Measurements from ENCODE around the gene CDT1.
"Not testable (repeated sequence)": the region's sequence is repeated elsewhere in the genome, so short reads cannot be mapped to it uniquely, and the experiment has no call there.

Gene CDT1

DNA sequence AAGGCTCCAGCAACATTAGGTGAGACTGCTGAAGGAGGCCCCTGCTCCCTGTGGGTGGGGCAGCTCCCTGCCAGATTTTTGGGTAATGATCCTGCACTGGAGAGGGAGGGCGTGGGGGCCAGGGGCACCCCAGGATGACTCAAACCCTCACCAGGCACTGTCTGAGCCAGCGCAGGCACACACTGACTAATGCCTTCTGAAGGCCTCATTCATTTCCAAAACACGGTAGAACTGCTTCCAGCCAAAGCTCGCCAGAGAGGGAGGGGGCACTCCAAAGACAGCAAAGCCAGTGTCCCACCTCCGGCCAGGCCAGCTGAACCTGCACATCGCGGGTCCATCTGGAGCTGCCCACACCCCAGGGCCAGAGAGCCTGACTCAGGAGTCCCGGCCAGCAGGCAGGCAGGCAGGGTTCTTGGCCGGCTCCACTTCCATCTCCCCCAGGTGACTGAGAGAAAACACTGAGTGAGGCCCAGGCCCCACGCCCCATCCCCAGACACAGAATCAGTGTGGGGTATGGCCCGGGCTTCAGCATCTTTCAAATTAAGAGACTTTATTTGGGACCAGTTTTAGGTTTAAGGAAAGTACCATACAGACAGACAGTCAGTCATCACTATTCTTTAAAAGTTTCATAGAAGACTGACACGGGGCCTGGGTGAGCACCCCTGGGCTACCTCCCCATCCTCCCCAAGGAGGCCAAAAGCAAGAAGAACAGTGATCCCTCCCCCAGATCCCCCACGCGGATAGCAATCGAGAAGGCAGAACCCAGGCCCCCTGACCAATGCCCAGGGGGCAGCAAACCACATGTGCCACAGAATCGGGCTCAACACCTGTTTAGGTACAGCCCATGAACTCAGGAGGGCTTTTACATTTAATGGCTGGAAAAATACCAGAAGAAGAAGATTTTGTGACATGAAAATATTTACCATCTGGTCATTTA, 20.9 kb upstream of the CDT1 start:
- no peak for DNase-seq (ENCODE audit: low spot score)

DNA sequence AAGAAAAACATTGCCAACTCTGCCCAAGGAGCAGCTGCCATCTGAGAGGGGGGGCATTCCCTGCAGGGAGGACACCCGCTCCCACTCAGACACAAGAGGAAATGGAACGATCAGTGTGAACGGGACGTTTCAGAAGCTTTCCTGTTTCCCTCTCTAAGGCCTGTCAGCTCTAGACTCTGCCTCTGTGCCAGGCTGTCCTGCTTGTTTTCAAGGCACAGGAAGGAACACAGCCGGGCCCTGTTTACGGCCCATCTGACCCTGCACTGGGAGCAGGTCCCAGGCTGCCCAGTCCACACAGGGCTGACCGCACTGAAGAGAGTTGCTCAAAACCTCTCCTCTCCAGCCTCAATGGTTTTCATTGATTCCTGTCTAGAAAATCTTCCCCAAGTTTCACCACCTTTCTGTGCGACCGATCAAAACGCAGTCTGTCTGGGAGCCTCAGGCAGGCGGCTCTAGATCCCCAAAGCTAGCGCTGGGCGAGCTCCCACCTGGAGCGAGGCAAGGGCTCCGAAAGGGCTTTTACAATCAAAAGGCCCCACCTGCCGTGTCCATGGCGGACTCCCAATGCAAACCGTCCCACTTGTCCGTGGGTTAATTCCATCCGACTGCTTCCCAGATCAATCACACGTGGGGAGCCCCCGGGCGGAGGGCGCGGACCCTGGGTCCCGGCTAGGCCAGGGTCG, 20.1 kb upstream of the CDT1 start:
- peak; percentile 71 for DNase-seq (ENCODE audit: low spot score)

DNA sequence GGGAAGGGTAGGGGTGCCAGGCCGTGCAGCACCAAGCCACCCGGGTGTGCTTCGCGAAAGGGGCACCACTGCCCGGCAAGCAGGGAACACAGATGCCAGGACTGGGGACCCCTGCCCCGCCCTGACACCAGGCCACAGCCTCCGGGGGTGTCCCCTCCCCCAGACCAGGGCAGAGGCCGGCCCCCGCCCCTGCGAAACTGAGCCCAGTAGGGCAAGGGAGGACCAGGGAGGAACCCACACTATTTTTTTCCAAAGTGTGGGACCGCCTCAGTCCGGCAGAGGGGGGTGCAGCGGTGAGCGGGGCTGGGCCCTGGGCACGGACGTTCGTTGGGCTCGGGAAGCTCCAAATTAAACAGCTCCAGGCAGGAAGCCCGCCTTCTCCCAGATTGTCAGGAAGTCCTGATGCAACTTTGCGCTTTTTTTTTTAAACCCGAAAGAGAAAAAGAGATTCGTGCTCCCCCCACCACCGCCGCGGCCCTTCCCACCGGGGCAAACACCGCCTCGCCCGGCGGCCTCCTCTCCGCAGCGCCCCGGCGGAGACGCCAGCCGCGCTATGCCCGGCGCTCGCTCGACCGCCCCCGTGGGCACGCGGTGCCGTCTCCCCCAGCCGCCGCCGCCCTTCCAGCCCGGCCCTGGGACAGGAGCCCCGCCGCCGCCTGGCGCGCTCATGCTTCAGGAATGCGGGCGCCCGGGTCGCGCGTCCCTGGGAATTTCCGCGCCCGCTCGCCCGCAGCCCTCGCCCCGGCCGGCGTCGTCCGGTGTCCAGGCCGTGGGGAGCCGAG, 19.3 kb upstream of the CDT1 start:
- no peak for DNase-seq (ENCODE audit: low spot score)

DNA sequence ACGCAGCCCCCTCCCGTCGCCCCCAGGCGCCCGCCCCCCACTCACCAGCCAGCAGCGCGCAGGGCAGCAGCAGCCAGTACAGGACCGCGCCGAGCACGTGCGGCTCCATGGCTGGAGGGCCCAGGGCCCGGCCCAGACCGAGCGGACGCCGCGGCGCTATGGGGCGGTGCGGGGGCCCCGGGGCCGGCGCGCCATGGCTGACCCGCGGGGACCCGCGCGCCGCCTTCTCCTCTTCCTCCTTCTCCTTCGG, 18.8 kb upstream of the CDT1 start:
- no peak for DNase-seq (ENCODE audit: low spot score)

DNA sequence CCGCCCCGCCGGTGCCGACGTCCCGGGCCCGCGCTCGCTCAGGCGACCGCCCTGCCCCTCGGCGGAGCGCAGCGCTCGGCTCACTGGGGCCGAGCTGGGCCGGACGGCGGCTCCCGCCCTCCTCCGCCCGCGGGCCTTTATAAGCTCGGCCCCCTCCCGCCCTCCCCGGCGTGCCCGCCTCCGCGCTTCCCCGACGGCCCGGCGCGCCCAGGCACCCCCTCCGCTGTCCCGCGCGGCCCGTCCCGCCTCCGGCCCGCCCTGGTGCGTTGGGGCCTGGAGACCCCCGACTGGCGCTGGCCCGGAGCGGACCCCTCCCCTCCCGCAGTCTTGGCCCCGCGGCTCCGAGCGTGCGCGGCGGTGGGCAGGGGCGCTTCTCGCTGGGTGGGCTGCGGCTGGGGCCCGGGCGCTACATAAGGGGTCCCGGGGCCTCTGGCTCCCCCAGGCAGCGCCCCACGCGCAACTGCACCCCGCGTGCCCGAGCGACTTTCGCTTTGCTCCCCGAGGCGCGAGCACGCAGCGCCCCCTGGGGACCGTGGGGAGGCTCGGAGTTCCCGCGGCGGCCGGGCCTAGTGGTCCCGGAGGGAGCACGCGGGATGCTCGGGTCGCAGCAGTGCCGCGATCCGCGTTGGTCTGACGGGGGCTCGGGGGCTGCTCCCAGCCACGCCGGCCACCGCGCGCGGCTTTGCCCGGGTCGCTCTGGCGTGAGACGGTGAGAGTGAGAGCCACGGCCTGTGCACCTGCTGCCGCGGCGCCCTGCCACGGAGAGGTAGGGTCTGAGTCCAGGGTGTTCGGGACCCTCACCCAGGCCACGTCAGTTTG, 18.3 kb upstream of the CDT1 start, which contains the start of gene PIEZO1:
PIEZO1 (minus strand) TSS at position 115 of the 819 bp plus-strand sequence. CDS start 256 bp downstream, outside the sequence.
- no peak for DNase-seq (ENCODE audit: low spot score)

DNA sequence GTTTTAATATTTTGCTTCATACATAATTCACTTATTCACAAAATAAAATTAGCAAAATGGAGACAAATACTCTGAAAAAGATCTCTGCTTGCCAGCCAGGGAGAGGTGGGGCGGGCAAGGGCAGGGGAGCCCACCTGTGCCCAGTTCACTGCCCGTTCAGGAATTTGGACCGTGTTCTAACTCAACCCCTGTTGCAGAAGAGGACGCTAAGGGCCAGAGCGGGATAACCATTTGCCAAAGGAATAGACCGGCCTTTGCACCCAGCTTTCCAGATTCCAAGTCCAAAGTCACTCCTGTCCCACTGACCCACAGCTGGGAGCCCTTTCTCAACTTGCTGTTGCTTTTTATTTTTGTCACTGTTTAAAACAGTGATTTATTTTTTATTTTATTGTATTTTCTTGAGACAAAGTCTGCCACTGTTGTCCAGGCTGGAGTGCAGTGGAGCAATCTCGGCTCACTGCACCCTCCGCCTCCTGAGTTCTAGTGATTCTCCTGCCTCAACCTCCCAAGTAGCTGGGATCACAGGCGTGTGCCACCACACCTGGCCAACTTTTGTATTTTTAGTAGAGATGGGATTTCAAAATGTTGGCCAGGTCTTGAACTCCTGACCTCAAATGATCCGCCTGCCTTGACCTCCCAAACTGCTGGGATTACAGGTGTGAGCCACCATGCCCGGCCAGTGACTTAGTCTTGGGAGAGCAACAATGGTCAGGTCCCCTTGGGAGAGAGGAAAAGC, 15.8 kb upstream of the CDT1 start:
- DNase-seq (ENCODE audit: low spot score), result no peak

DNA sequence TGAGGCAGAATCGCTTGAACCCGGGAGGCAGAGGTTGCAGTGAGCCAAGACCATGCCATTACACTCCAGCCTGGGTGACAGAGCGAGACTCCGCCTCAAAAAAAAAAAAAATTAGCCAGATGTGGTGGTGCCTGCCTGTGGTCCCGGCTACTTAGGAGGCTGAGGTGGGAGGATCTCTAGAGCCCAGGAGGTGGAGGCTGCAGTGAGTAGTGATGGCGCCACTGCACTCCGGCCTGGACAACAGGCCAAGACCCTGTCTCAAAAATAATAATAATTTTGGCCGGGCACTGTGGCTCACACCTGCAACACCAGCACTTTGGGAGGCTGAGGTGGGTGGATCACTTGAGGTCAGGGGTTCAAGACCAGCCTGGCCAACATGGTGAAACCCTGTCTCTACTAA, 14.8 kb upstream of the CDT1 start:
- not testable (repeated sequence) for DNase-seq (ENCODE audit: low spot score)

DNA sequence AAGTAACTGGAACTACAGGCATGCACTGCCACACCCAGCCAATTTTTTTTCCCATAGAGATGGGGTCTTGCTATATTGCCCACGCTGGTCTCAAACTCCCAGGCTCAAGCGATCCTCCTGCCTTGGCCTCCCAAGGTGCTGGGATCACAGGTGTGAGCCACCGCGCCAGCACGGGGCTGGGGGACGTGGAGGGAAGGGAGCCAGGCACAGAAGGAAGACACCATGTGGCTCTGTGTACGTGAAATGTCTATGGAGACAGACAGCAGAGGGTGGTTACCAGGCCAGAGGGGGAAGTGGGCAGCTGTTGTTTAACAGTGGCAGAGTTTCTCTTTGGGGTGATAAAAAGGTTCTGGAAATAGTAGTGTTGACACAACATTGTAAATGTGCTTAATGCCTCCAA, 14.0 kb upstream of the CDT1 start:
- DNase-seq (ENCODE audit: low spot score), result no peak

DNA sequence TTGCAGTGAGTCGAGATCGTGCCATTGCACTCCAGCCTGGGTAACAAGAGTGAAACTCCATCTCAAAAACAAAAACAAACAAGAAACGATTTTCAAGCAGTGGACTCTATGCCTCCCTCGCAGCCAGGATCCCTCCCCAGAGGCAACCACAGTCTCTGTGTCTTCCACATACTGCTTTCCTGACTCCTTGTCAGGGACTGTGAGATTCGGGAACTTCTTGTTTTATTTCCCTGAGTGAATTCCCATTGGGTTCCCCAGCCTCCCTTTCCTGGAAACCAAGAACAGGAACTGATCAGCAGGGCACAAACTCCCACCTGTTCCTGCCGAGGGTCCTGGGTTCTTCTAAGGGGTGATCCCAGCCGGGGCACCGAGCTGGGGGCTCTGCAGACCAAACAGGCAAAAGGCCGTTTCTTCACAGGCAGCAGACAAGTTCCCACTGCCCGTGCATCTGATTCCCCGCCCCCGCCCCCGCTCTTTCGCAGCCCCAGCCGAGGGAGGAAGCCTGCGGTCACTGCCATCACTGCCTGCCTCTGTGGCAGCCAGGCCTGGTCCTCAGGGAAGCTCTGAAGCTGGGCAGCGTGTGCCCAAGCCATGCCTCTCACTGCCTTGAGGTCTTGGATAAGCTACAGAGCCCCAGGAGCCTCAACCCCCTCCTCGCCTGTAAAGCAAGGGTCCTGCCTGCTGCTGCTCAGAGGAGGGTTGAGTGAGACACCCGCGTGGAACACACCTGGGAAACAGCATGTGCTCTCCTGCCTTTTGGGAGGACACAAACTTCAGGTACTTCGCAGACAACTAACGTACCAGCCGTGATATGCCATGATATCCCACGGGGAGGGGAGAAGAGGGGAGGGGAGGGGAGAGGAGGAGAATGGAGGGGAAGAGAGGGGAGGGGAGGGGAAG, 13.0 kb upstream of the CDT1 start:
- no peak for DNase-seq (ENCODE audit: low spot score)

DNA sequence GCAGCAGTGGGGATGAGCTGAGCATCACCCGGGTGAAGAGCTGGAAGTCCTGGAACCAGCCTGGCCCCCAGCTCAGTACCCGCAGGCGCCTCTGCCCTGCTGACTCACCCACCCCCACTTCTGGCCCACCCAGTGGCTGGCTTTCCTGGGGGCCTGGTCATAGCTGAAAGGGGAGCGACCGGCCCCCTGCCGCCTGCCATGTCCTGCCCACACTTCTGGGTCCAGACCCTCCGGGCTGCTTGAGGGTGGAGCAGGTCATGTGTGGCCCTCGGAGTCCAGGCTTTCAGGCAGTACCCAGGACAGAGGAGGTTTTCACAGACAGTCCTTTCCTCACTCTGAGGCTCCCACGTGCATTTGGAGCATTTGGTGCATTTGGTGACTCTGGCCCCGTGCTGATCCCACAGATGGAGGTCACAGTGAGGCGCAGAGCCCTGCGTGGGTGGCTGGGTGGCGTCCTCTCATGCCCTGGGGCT, 11.5 kb upstream of the CDT1 start:
- no peak for DNase-seq (ENCODE audit: low spot score)

DNA sequence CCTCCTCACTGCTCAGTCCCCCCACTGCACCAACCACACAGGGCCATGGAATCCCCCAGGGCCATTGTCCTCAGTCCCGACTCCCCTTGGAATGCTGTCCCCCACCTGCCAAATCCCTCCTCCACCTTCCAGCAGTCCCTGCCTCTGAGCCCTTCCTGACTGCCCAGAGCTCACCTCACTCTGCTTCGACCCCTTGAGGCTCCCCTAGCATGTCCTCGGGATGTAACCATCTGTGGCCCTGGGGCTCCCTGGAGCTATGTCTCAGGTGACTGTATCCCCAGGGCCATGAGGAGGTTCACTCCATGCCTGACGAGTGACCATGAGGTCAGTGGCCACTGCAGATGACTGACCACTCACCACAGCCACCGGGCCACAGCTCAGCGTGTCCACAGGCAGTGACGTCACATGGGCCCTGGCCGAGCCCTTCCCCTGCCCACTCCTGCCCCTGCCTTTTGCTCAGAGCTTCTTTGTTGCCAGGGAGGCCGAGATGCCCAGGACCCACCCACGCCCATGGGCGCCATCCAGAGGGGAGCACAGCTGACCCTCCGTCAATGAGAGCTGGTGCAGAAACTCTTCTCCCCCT, 10.8 kb upstream of the CDT1 start:
- no peak for DNase-seq (ENCODE audit: low spot score)

DNA sequence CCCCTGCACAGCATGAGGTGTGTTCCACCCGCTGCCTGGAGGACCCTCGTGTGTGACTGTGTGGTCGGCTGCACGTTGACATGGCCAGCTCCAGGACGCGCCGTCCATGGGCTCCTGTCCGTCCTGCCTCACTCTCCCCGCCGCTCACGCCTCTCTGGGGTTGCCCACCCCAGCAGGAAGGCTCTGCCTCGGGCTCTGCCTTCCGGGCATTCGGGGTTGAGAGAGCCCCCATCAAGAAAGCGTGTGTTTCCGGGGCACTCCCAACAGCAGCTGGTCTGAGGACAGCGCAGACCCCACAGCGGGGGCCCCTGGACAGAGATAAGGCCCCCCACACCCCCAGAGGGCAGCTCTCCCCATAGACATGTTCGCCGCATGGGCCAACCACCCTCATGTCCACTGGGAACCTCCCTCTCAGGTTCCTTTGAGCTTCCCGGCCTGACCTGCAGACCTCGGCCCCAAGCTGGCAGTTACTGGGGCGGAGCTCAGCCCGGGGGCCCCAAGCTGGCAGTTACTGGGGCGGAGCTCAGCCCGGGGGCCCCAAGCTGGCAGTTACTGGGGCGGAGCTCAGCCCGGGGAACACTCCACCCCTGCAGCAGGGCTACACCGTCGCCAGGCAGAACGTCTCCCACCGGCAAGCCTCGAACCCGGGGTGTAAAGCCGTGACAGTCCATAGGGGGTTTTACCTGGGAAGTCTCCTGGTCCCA, 10.2 kb upstream of the CDT1 start:
- no peak for DNase-seq (ENCODE audit: low spot score)

DNA sequence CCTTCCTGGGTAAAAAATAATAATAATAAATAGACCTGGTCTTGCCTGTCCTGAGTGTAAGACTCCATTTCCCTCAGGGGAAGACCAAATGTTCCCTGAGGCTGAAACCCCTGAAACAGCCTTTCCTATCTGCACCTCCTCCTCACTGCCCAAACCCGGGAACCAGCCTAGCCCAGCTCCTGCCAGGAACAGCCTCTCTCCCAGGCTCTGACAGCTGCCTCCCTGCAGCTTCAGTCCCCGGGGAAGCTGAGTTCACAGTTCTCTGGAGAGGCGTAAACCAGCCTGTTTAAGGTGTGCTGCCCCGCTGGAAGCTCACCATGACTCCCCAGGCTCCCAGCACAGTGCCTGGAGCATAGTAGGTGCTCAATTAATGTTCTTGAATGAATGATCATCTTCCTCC, 7.3 kb upstream of the CDT1 start:
- no peak for DNase-seq (ENCODE audit: low spot score)

DNA sequence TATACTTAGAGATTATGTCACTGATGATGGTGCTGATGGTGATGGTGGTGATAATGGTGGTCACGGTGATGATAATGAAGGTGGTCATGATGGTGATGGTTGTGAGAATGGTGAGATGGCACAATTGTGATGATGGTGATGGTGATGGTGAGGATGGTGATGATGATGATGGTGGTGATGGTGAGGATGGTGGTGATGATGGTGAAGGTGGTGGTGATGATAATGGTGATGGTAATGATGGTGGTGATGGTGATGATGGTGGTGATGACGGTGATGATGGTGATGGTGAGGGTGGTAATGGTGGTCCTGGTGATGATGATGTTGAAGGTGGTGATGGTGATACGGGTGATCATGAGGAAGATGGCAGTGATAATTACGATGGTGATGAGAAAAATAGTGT, 5.5 kb upstream of the CDT1 start:
- no peak for DNase-seq (ENCODE audit: low spot score)

DNA sequence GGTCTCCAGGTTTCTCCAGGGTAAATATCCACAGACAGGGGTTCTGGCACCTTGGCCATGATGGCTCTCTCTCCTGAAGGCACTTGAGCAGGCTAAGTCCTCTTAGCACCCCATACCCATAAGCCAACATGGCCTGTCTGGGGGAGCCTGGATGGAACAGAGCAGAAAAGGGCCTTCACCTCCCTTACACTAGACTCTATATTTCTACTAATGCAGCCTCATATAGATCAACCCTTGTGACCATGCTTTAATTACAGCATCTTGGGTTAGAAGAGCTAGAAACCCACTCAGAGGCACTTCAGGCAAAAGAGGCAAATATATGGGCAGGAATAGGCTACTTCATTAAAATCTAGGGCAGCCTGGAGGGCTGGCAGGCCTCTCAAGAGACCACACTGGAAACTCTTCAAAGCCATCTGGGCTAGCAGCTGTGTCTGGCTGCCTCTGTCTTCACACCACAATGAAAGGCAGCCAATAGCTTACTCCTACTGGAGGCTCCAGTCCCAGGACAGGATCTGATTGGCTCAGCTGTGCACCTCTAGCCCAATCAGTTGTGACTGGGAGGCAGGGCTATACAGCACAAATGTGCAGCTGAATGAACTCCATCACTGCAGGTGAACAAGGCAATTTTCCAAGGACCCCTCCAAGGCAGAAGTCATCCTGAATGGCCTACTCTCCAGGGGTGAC, 4.7 kb upstream of the CDT1 start:
- no peak for DNase-seq (ENCODE audit: low spot score)

DNA sequence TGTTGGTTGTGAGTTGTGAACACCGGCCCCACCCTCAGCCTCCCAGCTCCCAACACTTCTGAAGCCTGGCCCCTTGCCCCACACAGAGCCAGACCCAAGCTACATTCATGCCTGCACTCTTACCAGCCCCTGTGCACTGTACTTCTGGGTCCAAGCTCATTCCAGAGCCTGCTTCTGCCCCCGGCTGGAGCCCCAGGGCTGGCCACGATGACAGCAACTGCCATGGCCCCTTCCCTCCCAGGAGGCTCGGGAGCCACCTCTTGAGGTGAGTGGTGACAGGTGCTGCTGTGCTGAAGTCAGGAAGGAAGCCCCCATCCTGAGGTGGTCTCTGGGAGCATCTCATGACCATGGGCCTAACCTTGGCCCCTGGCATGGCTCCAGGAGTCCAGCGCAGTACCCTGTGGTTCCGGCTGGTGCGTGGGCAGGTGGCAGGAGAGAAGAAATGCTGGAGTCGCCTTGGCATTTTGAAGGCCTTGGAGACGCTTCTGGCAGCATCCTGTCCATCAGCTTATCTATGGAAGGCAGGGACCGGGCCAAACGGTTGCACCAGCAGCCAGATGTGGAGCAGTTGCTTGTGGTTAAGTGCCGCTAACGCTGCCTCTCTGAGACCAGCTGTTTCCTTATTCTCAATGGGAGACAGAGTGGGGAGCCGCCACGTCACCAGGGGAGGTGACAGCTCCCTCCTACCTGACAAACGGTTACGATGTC, 3.9 kb upstream of the CDT1 start:
- DNase-seq (ENCODE audit: low spot score), result no peak

DNA sequence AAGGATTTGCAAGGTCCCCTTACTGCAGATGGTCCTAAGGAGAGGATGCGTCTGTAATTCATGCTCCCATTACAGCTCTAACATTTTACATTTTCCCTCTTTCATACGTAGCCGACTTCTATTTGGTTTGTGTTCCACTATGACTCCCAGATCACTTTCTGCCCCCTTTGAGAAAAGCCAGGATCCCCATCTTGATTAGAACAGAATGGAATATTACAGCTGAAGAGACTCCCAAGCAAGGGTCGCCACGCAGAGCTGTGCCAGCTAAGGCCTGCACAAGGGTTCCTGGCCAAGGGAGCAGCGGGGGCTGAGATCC, 3.4 kb upstream of the CDT1 start:
- DNase-seq (ENCODE audit: low spot score), result no peak

DNA sequence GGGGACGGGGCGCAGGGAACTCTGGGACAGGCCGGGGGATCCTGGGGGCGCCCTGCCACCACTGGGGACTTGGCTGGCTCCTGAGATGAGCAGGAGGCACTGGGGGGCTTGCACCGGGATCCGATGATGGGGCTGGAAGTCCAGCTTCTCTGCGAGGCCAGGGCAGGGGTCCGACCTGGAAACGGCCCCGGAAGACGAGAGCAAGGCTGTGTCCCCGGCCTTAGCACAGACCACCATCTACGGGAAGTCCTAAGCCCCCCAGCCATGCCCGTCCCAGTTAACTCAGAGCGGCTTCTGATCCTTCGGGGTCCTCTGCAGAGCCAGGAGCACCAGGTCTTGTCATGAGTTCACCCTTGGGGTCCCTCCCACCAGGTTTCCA, 573 bp downstream of the CDT1 start:
- no peak for DNase-seq (ENCODE audit: low spot score)
